HG03460 (cell line): Measurements from ENCODE around the gene MTA1.

Experiments used
- ATAC-seq: cut with Tn5 transposase; IDR thresholded peaks from one replicate; pipeline ENCODE4 v1.9.1; 2021; ENCODE audit not compliant: unreplicated experiment

MTA1 gene

GRCh38 chr14:105422695-105423487, 3.3 kb downstream of the MTA1 start:
- no peak for ATAC-seq

DNA sequence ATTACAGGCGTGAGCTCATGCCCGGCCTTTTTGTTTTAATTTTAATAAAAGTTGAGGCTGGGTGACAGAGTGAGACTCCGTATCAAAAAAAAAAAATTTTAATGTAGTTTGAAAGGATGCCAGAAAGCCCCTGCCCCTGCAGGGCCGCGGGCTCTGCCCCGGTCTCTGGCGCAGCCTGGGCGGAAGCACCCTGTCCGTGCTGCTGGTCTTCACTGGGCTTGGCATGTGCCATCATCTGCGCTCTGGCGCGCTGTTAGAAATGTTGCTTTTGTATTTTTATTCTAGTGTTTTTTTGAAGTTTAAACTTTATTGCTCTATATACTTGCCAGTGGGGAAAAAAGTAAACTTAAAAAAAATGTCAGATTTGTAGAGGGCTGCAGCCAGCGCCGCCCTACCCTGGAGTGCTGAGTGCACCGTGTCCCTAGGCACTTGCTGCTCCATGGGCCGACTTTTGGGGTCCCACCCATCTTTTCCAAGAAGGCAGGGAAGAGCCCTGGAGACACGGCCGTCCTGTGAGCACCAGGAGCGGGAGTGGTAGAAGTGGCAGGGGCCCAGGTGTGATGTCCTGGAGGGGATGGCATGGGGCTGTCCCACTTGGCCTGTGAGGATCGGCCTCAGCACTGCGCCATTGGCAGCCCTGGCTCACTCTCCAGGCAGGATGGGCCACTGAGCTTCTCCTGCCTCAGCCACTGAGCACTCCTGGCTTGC, 4.0 kb downstream of the MTA1 start:
- no peak for ATAC-seq

DNA sequence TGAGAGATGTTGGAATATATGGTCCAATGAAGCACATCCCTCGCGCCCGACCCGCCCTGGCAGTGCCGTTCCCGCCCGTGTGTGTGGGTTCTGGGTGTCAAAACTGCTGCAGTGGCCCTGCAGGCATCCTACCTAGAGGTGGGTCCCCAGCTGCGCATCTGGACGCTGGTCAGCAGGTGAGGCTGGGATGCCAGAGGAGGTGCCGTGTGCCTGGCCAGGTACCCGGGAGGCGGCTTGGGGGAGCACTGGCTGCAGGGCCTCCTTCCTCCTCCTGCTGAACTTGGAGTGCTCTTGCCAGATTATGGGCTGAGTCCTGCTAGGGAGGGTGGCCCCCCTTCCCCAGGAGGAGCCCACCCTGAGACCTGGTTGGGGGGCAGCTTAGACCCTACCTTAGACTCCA, 5.2 kb downstream of the MTA1 start:
- ATAC-seq, result no peak

GRCh38 chr14:105425823-105426247, 6.2 kb downstream of the MTA1 start:
- no peak for ATAC-seq

GRCh38 chr14:105426416-105427130, 6.9 kb downstream of the MTA1 start:
- no peak for ATAC-seq

GRCh38 chr14:105427412-105427811, 7.8 kb downstream of the MTA1 start:
- ATAC-seq, result no peak

- no peak for ATAC-seq
Measured at GRCh38 chr14:105427936-105428485, 8.4 kb downstream of the MTA1 start.

GRCh38 chr14:105430042-105430441, 10.4 kb downstream of the MTA1 start:
- no peak for ATAC-seq

- no peak for ATAC-seq
Measured at GRCh38 chr14:105430565-105430964, 10.9 kb downstream of the MTA1 start.

- no peak for ATAC-seq
Measured at GRCh38 chr14:105431256-105431655, 11.6 kb downstream of the MTA1 start.

- ATAC-seq, result no peak
Measured at GRCh38 chr14:105432657-105433056, 13.0 kb downstream of the MTA1 start.

- no peak for ATAC-seq
Measured at GRCh38 chr14:105433161-105433605, 13.6 kb downstream of the MTA1 start.

DNA sequence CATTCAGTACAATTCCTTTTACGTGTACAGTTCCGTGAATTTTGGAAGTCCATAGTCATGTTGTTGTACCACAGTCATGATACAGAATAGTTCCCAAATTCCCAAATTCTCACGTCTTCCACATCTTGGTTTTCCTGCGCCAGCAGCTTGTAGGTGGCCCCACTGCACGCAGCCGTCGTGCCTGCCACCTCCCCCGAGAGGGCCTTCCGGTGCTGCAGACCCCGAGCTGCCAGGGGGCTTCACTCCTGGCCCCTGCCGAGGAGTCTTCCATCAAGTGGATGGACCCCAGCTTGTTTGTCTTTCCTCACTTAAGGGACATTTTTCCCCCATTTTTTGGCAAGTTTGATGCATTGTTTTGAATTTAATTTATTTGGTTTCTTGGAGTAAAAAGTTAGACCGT, 16.8 kb downstream of the MTA1 start:
- ATAC-seq, result no peak

DNA sequence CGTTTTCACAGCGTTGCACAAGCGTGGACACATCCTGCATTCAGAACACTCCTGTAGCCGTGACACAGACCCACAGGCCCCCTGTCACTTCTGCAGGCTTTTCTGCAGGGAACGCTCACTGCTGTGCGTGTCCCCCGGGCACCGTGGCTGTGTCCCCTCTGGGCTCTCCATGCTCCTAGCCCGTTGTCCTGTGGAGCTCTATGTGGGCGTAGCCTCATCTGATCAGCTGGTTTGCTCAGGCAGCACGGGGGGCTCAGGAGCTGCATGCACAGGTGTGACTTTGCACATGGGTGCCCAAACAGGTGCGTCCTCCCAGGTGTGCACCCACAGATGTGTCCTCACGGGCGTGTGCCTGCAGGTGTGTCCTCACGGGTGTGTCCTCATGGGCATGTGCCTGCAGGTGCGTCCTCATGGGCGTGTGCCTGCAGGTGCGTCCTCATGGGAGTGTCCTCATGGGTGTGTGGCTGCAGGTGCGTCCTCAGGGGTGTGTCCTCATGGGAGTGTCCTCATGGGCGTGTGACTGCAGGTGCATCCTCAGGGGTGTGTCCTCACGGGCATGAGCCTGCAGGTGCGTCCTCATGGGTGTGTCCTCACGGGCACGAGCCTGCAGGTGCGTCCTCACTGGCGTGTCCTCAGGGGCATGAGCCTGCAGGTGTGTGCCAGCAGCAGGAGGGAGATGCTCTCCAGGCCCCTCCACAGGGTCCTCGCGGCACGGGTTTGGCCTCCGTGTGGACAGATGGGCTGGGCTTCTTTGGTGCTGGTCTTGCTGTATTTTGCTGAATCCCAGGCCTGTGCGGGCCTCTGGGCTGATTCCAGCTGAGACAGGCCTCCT, 17.5 kb downstream of the MTA1 start:
- no peak for ATAC-seq

DNA sequence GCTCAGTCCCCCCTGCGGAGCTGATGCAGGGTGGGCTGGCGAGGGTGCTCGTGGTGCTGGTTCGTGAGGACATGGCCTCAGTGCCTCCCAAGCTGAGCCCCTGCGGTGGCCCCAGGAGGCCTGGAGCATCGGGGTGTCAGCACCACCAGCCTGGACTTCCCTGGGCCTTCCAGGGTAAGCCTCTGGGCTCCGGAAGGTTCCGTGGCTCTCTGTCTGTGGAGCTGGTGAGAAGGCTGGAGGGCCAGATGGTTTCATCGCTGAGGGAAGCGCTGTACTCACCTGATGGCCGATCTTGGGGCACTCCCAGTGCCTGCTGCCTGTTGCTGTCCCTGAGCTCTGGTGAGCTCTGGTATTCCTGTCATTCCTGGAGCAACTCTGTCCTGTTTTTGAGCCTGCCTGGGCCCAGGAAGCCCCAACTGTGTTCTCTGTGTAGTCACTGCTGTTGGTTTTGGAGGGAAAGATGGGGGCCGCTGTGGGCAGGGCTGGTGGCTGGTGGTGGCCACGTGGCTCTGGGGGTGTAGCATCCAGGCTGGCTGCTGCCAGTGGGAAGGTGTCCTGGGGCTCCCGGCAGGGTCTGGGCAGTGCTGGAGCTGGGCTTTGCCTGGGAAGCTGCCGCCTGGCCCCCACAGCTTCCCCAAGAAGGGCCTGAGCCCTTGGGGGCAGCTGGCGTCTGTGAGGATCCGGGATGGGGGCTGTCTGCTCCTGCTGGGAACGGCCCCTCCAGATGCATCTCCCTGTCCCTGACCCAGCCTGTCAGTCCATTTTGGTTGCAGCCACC, 18.3 kb downstream of the MTA1 start:
- no peak for ATAC-seq

GRCh38 chr14:105439179-105439578, 19.6 kb downstream of the MTA1 start:
- no peak for ATAC-seq

DNA sequence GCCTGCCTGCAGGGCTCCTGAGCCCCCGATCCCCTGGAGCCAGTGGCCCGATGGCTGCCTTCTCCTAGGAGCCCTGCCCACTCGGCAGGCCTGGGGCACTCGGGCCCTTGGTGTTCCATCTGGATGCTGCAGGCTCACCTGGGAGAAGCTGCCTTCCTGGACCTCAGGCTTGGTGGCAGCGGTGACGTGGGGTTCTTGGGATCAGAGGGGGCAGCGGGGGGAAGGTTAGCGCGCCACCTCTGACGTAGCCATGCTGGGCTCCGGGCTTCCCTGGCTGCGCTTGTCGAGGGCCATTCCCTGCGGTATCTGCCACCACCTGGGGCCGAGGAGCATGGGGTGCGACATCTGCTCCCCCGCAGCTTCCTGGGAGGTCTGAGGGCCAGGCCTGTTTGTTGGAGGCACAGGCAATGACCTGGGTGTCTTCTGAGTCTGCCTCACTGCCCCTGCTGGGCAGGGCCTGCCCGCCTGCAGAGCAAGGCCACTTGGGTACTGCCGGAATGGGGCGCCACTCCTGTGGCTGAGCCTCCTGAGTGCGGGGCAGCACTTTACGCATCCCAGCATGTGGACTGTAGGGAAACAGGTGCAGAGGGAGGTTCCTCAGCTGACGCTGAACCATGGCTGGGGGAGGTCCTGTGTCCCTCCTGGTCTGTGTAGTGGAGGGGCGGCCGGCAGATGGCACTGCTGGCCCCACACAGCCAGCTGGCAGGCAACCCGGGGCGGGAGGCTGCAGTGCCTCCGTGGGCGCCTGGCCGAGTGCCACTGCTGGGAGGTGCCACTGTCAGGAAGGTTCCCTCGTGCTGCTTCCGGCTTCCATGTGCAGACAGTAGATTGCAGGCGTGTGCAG, 20.3 kb downstream of the MTA1 start:
- ATAC-seq, result no peak

GRCh38 chr14:105440554-105440900, 20.9 kb downstream of the MTA1 start:
- ATAC-seq, result no peak

DNA sequence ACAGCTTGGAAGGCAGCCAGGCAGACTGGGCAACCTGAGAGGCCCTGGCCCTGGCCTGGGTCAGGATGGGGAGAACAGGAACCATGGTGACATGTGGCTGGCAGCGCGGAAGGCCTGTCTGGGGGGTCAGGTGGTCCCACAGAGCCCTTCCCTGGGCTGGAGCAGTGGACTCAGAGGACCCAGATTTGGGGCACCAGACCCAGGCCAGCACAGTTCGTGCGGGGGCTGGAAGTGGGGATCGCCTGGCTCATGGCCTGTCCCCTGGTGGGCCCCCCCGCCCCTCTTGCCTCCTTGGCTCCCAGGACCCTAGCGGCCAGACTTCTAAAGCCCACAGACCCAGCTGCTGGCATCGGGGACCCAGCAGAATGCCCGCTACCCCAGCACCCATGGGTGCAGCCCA, 21.4 kb downstream of the MTA1 start:
- ATAC-seq, result no peak
